ELR (cell line): ENCODE results near the gene KCNQ2.

Experiments
- DNase-seq: peaks from one replicate; pipeline ENCODE4 v3.0.0-alpha.2; 2015; ENCODE audit warnings: low read depth

KCNQ2 gene

DNA sequence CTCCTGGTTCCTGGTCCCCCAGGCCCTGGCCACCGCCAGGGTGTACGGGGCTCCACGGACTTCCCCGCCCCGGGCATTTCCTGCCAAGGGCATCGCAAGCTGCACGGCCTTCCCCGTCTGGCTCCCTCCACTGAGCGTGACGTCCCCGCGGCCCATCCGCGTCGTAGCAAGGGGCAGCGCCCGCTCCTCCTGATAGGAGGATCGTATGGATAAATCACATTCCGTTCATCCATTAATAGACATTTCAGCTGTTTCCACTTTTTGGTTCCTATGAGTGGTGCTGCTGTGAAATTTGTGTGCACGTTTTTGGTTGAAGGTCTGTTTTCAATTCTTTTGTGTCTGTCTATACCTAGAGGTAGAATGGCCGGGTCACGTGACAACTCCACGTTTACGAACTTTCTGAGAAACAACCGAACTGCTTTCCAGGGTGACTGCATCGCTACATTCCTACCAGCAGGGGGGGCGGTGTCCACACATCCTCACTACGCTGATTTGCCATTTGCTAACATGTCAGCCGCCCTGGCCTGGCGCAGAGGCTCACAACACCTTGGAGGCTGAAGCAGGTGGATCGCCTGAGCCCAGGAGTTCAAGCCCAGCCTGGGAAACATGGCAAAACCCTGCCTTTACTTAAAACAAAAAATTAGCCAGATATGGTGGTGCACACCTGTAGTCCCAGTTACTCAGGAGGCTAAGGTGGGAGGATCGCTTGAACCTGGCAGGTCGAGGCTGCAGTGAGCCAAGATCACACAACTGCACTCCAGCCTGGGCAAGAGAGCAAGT, 37.7 kb downstream of the KCNQ2 start:
- peak; percentile 77 for DNase-seq

DNA sequence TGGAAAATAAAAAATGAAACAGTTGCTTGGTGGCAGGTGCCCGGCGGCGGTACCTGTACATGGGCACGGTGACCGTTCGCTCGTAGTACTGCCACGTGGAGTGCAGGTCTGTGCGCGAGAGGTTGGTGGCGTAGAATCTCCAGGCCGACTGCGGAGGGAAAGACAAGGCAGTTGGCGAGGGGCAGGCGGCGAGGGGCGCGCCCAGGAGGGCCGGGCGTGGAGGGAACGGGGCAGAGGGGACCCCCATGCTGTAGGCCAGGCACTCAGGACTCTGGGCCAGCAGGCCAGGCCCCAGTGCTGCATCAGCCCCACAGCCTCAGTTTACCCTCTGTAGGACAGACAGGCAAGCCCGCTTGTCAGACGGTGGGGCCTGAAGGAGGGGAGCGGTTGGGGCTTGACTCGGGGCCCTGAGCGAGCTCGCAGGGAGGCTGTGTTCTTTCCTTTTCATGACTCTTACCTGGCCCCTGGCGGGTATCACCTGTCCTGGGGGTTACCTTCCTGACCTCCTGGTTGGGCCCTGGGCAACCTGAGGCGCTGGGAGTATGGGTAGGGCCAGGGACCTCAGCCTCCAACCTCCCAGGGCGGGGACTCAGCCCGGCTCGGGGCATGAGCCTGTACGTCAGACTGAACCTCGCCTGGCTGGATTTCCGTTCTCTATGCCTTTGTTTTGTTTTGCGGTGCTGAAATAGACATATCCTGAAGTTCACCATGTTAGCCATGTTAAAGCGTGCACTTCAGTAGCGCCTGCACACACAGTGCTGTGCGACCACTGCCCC, 38.5 kb downstream of the KCNQ2 start:
- peak; percentile 18 for DNase-seq

GRCh38 chr20:63433351-63433750, 39.1 kb downstream of the KCNQ2 start:
- DNase-seq: no peak

DNA sequence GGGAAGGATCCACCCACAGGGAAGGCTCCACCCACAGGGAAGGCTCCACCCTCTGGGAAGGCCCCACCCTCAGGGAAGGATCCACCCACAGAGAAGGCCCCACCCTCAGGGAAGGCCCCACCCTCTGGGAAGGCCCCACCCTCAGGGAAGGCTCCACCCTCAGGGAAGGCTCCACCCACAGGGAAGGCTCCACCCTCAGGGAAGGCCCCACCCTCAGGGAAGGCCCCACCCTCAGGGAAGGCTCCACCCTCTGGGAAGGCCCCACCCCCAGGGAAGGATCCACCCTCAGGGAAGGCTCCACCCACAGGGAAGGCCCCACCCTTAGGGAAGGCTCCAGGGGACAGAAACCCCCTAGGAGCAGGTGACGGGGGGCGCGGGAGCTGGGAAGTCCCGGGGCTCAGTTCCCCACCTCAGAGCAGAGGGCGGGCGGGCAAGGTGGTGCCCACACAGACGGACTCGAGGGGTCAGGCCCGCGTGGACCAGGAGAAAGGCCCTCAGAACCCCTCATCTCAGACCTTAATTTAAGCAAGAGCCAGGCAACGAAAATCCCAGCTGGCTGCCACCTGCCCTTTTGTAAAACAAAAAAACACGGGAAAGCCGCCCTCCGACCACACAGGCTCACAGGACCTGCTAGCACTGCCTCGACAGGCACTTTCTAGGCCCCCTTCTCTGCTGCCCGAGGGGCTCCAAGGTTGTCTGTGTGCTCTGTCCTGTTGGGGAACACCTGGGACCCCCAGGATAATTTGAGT, 39.7 kb downstream of the KCNQ2 start:
- peak; percentile 41 for DNase-seq

DNA sequence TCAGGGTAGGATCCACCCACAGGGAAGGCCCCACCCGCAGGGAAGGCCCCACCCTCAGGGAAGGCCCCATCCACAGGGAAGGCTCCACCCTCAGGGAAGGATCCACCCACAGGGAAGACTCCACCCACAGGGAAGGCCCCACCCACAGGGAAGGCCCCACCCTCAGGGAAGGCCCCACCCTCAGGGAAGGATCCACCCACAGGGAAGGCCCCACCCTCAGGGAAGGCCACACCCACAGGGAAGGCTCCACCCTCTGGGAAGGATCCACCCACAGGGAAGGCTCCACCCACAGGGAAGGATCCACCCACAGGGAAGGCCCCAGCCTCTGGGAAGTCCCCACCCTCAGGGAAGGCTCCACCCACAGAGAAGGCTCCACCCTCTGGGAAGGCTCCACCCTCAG, 40.5 kb downstream of the KCNQ2 start:
- DNase-seq: peak; percentile 26

- no peak for DNase-seq
These were observed 41.6 kb downstream of the KCNQ2 start for GRCh38 chr20:63430891-63431290.

DNA sequence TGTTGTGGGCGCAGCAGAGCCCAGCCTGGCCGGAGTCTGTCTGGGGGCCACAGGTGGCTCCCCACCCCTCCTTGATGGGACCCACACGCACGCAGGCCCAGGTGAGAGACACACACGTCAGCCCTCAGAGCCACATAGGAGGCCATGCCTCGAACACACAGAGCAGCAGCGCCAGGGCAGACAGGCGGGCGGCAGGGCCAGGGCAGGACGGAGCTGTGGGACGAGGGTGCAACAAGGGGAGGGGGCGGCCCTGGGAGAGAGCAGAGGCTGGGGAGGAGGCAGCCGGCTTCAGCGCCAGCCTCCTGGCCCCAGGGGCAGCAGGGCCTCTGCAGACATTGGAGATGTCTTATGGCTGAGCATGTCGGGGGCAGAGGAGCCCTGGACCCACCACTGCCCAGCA, 42.5 kb downstream of the KCNQ2 start:
- DNase-seq: no peak

DNA sequence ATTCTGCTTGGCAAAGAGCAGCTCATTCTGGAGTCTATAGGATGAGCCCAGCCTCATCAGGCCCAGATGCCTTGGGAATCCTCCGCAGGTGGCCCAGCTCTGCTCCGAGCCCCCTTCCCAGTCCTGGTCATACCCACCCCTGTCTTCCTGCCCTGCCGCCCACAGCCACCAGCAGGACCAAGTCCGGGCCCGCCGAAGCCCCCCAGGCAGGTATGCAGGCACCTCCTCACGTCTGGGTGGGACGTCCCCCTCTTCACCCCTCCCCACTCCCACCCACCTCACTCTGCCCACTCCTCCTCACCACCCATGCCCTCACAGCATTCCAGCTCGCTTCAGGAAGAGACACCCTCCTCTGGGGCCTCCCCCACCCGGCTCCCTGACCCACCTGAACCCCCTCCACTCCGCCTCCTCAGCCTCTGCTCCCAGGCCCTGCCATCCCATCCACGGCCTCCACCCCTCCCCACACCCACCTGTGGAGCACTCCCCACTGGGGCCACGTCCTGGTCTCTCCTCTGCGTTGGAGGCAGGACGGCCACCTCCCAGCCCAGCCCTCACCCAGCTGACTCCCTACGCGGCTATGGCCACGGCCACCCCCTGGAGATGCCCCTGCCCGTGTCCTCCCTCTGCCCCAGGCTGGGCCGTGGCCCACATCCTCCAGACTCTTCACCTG, 43.4 kb downstream of the KCNQ2 start:
- DNase-seq: no peak

DNA sequence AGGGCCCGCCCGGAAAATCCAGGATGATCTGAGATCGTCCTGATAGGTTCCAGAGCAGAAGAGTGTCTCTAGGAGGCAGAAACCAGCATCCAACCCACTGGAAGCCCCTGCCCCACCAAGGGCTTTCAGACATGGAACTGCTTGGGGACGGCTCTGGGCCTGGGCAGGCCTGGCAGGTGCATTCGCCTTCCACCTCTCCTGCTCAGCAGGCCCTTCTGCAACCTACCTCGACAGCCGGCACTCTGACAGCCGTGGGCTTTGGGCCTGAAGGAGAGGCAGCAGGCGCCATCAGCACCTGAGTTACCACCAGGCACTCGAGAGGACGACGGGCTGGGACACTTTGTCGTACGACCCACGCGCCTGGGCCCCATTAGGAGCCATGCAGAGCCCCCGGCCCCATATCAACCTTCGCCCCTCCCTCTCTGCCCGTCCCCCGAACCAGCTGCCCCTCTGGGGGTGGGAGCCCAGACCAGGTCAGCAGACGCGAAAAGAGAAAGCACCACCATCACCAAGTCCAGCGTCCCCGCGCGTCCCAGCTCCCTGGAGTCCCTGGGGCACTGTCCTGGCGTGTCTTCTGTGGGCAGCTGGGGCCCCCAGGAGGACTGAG, 44.6 kb downstream of the KCNQ2 start:
- no peak for DNase-seq

GRCh38 chr20:63427206-63427605, 45.2 kb downstream of the KCNQ2 start:
- no peak for DNase-seq

DNA sequence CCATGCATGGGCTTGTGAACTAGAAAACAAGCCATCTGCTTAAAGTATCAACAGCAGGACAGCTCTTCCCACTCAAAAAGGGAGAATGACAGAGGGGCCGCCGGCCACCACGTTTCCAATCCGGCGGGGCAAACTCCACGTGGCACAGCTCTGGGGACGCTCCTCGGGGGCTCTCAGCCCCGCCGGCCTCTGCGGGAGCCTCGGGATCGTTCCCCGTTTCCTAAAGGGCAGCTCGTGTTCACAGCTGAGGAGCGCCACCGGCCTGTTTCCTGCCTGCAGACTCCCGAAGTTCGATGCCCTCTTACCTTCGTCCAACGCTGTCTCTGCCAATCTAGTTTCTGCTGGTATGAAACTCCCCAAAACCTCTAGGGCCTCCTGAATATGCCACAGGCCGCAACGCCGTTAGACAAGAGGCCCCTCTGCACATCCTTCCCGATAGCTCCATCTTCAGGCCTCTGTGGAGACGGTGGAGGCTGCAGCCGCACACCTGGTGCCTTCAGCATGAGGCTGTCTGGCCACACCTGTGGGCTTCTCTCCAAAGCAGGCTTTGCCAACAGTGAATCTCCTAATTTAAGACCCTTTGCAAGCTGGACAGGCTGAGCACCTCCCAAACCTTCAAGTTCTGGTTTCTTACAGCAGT, 46.5 kb downstream of the KCNQ2 start:
- DNase-seq: no peak

DNA sequence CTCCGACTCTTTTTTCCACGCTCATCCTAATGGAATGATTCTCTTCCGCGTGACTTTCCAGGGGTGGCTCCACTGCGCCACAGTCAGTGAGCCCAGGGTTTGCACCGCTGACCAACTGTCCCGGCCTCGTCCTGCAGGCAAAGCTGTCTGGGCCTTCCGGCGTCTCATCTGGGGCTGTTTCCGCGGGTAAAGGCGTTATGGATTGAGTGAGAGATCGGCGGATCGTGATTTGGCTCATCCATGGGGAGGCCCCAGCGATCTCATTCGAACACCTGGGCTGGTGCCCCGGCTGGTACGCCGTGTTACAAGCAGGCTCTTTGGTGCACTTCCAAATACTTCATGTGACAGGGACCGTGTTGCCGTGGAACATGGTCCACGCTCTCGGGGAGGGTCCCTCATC, 47.8 kb downstream of the KCNQ2 start:
- DNase-seq: no peak

- DNase-seq: no peak
These were observed 48.7 kb downstream of the KCNQ2 start for GRCh38 chr20:63423751-63424150.

DNA sequence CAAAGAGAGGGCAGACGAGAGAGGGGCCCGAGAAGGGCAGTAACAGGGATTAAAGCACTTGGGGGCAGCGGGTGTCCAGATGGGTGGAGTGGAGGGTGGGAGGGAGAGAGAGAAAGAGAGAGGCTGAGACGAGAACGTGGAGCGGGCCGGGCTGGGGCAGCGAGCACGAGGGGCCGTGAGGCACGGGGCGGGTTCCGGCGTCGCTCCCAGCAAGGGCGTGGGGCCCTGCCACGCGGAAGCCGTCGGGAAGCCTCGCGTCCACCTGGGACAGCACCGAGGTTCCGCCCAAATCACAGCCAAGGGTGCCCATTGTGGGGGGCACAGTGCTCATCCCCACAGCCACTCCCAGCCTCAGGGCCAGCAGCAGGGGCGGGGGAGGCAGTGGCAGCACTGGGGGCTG, 49.8 kb downstream of the KCNQ2 start:
- no peak for DNase-seq

DNA sequence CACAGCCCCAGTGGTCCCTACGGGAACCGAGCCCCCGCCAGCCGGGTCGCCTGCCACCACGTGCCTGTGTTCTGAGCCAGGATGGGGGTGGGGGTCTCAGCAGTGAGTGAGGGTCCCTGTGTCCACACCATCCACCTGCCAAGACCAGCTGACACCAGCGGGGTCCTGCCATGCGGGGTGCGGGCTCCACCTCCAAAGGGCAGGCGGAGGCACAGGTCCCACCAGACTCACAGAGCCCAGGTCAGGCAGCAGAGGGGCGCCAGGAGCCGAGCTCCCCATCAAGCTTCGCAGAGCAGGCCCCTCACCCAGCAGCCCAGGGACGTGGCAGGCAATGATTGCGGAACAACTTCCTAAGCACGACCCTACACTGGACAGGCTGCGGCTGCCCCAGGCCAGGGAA, 50.5 kb downstream of the KCNQ2 start:
- no peak for DNase-seq

DNA sequence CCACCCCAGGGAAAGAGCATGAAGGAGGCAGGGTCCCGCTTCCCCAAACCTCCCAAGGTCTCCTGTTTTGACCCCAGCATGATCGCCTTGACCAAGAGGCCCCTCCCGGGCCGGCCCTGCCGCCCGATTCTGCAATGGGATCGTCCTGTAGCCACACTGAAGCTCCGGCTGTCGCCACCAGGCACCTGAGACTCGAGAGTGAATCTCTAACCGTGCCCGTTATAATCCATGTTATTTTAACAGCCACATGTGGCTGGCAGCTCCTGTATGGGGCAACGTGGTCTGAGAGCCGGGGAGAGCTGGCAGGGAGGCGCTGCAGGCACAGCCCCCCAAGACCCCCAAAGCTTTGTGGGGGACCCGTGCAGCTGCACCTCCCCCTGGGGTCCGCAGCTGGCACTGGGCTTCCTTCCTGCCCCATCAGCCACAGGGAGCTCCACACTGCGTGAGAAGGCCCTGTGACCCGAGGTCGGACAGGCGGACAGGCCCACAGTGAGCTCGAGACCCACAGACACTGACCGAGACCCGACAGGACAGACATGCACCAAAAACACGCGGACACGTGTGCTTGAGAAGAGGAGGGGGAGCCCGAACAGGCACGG, 51.3 kb downstream of the KCNQ2 start:
- DNase-seq: no peak

- no peak for DNase-seq
These were observed 51.9 kb downstream of the KCNQ2 start for GRCh38 chr20:63420359-63421093.

- no peak for DNase-seq
These were observed 53.2 kb downstream of the KCNQ2 start for GRCh38 chr20:63419299-63419698.

DNA sequence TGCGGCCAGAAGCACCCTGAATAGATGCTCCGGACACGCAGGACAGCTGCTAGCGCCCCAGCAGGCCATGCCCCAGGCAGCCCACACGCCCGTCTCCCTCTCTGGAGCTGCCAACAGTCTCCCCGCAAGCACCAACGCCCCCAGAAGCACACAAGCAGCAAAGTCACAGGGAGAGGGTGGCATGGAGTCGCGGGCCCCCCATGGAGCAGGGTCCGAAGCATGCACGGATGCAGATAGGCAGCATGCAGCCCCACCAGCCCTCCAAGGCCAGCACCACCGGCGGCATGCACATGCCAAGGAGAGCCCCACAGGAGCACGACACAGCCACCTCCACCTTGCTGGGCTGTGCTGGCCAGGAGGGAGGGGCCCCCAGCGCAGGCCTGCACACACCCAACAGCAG, 53.8 kb downstream of the KCNQ2 start:
- no peak for DNase-seq

DNA sequence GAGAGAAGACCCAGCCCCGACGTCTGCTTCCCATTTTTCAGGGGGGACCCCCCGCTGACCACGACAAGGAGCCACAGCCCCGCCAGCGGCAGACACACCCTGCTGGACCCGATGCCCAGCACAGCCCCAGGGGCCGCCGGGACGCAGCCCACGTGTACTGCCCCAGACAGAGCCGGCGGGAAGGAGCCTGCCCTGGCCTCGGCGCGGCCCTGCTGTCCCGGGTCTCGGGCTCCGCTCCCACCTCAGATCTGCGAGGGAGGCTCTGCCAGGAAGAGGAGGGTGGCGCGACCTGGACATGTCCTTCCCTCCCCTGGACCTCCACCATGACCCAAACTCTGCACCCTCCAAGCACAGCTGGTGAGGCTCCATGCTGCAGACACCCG, 54.7 kb downstream of the KCNQ2 start:
- DNase-seq: no peak
